T-helper 1 cell treated with Interleukin-12 subunit alpha and Interleukin-12 subunit beta and Interleukin-4 antibody, amounts not matched to agents 30 μg/mL and 1 μg/mL, for 36 hours (primary cell): ENCODE measurements around the gene ZNF362.
"Not testable (repeated sequence)": the region's sequence is repeated elsewhere in the genome, so short reads cannot be mapped to it uniquely, and the experiment has no call there.

ENCODE experiments used
- H3K27ac Mint-ChIP-seq: one replicate; pipeline ENCODE4 v1.8.0; 2021; ENCODE audit warnings: mild to moderate bottlenecking, mixed read lengths
- H3K27me3 Mint-ChIP-seq: one replicate; pipeline ENCODE4 v1.8.0; 2021; ENCODE audit warnings: low read depth, mixed read lengths
- H3K36me3 Mint-ChIP-seq: one replicate; pipeline ENCODE4 v1.8.0; 2021; ENCODE audit warnings: low read depth, mixed read lengths
- H3K4me1 Mint-ChIP-seq: one replicate; pipeline ENCODE4 v1.8.0; 2021; ENCODE audit warnings: low read depth, mixed read lengths
- H3K4me3 Mint-ChIP-seq: one replicate; pipeline ENCODE4 v1.8.0; 2021; ENCODE audit warnings: mild to moderate bottlenecking, moderate library complexity, mixed read lengths
- H3K9me3 Mint-ChIP-seq: one replicate; pipeline ENCODE4 v1.8.0; 2021; ENCODE audit warnings: mixed read lengths

ZNF362 gene

DNA sequence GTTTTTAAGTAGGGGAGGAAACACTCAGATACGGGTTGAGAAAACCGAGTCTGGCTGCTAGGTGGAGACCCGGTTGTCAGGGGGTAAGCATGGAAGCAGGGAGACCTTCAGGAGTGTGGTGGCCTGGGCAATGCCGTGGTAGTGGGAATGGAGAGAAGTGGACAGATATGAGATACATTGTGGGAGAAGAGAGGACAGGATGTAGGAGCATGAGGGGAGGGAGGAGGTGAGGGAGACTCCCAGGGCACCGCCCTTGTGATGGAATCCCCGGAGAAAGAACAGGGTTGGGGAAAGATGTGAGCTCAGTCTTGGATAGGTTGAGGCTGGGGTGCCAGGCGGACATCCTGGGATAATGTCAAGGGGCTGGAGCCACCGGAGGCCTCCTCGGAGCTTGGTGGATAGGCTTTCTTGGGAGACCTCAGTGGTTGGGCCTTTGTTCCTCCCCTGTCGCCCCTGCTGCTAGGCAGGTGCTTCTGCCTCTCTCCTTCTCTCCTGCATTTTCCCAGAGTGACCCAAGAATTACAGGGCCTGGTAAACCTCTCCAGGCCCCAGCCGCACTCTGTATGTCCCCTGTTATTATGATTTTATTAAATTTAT, 21.3 kb downstream of the ZNF362 start:
- Mint-ChIP-seq H3K36me3 (peaks cover 9% of the 10 kb centered on the region), H3K4me1 (peaks cover 9% of the 10 kb centered on the region), H3K27me3 (no peaks in the 10 kb centered on the region), H3K9me3 (no peaks in the 10 kb centered on the region), H3K27ac (no peak overlapping the region), H3K4me3 (no peak overlapping the region)

DNA sequence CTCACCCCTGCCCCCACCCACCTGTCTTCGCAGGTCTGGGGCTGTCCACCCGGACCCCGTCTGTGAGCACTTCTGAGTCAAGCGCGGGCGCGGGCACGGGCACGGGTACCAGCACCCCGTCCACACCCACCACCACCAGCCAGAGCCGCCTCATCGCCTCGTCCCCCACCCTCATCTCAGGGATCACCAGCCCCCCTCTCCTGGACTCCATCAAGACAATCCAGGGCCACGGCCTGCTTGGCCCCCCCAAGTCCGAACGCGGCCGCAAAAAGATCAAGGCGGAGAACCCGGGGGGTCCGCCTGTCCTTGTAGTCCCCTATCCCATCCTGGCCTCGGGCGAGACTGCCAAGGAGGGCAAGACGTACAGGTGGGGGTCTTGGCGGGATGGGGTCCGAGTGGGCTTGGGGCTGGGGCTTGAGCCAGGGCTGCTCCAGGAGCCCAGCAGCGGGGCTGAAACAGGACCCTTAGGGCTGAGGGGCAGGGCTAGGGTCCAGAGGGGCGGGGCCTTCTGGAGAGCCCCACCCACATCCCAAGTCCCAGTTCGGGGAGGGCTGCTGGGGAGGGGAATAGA, 23.9 kb downstream of the ZNF362 start:
- Mint-ChIP-seq H3K9me3 (no peaks in the 10 kb centered on the region), H3K4me3 (no peak overlapping the region)

DNA sequence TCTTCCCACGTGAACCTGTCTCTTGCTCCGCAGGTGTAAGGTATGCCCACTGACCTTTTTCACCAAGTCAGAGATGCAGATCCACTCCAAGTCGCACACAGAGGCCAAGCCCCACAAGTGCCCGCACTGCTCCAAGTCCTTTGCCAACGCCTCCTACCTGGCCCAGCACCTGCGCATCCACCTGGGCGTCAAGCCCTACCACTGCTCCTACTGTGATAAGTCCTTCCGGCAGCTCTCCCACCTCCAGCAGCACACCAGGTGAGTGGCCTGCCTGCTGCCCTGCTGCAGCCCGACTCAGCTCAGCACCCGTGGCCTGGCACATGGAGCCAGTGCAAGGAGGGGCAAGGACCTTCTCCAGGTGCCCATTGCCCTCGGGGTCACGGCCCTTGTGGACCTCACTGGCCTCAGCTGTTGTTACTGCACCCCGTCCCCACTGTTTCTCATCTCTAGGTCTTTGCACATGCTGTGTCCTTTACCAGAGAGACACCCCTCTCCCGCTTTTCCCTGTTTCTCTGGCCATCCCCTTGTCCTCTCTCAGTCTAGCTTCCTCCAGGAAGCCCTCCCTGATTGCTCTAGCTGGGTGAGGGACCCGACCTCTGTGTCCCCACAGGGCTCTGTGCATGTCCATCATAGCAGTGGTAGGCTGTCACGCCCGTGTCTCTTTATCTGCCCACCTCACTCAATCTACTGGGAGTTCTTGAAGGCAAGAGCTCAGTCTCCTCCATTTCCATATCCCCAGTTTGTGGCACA, 25.4 kb downstream of the ZNF362 start:
- Mint-ChIP-seq H3K9me3 (no peaks in the 10 kb centered on the region), H3K4me3 (no peak overlapping the region), H3K4me1 (no peaks in the 10 kb centered on the region), H3K27me3 (no peaks in the 10 kb centered on the region), H3K36me3 (peaks cover 13% of the 10 kb centered on the region), H3K27ac (no peak overlapping the region)

More for the DNA sequence above, 23.9 kb downstream of the ZNF362 start:
- H3K27ac Mint-ChIP-seq = no peak overlapping the region
- H3K4me1 Mint-ChIP-seq = no peaks in the 10 kb centered on the region
- peaks cover 13% of the 10 kb centered on the region for H3K36me3 Mint-ChIP-seq
- H3K27me3 Mint-ChIP-seq = no peaks in the 10 kb centered on the region

DNA sequence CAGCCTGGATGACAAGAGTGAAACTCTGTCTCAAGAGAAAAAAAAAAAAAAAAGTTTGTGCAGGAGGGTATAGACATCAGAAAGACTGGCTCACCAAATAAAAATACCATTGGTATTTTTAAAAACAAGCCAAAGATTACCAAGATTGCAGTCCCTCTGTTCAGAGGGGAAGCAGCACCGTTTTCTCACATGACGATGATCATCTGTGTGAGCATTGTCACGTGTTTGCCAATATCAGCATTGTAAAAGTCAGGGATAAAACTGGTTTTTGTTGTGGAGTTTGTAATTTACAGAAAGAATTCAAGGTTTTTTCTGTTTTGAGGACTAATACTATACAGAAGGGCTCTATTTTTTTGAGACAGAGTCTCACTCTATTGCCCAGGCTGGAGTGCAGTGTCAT, 26.5 kb downstream of the ZNF362 start:
- Mint-ChIP-seq H3K9me3 (no peaks in the 10 kb centered on the region), H3K4me1 (no peaks in the 10 kb centered on the region), H3K36me3 (peaks cover 11% of the 10 kb centered on the region), H3K4me3 (no peak overlapping the region), H3K27ac (no peak overlapping the region), H3K27me3 (no peaks in the 10 kb centered on the region)

DNA sequence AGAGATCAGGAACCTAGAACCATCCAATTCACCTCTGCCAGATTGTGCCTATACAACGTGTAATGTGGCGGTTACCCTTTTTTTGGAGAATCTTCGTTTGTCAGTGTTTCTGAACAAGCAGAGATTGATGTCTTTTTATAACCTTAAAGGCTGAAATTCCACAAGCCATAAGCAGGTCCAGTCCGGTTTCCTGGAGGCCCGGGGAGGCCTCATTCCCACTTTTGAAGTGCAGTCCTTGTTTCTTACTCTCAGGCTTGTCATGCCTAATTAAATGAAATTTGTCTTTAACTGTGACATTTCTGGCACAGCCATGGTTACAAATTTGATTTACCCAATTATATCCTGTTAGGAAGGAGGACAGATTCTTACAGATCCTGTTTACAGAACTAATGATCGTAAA, 27.8 kb downstream of the ZNF362 start:
- Mint-ChIP-seq H3K9me3 (no peaks in the 10 kb centered on the region), H3K36me3 (peaks cover 15% of the 10 kb centered on the region), H3K4me1 (no peaks in the 10 kb centered on the region), H3K4me3 (no peak overlapping the region), H3K27ac (no peak overlapping the region), H3K27me3 (no peaks in the 10 kb centered on the region)

DNA sequence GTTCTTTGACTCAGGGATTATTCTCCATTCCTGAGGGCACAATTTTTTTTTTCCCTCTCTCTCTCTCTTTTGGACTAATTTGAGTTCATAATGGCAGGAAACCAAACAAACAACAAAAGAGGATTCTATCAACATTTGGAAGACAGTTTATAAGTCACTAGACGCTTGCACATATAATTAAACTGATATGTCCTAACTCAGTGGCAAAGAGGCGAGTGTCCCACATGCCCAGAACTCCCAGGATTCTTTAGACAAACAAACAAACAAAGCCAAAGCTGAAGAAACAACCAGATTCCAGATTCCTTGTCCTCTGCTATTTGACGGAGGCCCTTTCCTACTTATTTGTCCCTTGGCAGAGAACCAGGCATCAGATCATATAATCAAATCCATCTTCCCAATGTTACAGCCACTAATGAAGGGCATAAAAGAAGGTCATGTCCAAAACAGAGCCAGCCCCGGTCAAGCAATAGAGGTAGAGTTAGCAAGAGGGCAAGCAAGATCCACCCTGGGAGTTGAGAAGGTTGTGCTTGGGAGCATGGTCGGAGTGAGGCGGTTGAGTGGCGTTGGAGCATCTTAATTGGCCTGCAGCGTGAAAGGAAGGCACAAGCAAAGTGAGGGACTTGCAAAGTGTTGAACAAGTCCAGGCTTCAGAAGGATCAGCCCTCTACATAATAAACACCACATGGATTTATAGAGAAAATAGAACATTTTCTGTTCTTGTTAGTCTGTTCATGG, 30.3 kb downstream of the ZNF362 start:
- Mint-ChIP-seq H3K4me3 (no peak overlapping the region), H3K27me3 (no peaks in the 10 kb centered on the region), H3K27ac (no peak overlapping the region), H3K9me3 (no peaks in the 10 kb centered on the region), H3K4me1 (no peaks in the 10 kb centered on the region), H3K36me3 (peaks cover 15% of the 10 kb centered on the region)

DNA sequence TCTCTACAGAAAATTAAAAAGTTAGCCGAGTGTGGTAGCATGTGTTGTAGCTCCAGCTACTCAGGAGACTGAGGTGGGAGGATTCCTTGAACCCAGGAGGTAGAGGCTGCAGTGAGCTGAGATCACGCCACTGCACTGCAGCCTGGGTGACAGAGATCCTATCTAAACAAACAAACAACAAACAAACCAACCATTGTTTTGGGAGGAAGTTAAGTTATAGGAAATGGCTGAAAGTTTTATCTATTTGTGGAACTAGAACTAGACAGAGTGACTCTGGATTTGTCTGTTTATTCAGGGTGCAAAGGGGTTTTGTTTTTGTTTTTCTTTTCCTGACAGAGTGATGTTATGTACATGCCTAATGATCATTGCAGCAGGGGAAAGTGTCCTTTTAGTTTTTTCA, 31.0 kb downstream of the ZNF362 start:
- Mint-ChIP-seq H3K27ac (no peak overlapping the region), H3K9me3 (no peaks in the 10 kb centered on the region), H3K4me3 (no peak overlapping the region), H3K36me3 (peaks cover 11% of the 10 kb centered on the region), H3K27me3 (no peaks in the 10 kb centered on the region), H3K4me1 (no peaks in the 10 kb centered on the region)

DNA sequence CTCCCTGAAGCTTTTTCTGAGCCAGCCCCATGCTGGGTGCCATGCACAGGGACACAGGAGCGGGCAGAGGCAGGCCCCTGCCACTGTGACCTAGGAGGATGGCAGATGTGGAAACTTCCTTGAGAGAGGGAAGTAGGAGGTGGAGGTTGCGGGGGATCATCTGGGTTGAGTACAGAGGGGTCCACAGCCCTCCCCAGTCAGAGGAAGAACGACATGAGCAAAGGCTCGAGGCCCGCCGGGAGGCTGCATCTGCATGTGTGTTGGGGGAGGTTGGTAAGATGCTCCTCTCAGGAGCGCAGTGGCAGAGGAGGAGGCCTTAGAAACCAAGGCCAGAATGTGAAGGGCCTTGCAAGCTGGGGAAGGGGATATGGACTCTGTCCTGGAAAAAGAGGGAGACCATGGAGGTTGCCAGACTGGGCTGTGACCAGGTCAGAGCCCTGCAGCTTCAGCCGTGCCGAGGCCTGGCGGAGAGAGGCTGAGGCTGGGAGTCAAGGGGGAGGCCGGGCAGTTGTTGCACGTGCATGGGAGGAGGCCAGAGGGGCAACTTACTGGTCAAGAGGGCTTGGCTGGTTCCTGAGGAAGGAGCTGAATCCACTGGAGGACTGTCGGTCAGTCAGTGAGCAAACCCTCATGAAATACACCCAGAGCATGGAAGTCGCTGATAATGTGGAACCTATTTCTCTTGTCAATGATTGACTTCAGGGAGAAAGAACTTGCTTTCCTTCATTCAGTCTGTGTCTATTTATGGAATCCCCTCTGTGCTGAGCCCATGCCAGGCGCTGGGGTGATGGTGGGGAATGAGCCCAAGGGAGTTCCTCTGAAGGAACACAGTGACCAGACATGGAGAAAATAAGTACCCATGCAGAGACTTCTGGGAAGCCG, 32.9 kb downstream of the ZNF362 start:
- H3K4me1 Mint-ChIP-seq = no peaks in the 10 kb centered on the region
- H3K36me3 Mint-ChIP-seq = peaks cover 8% of the 10 kb centered on the region
- no peaks in the 10 kb centered on the region for H3K27me3 Mint-ChIP-seq
- no peak overlapping the region for H3K27ac Mint-ChIP-seq
- H3K4me3 Mint-ChIP-seq = no peak overlapping the region
- no peaks in the 10 kb centered on the region for H3K9me3 Mint-ChIP-seq

DNA sequence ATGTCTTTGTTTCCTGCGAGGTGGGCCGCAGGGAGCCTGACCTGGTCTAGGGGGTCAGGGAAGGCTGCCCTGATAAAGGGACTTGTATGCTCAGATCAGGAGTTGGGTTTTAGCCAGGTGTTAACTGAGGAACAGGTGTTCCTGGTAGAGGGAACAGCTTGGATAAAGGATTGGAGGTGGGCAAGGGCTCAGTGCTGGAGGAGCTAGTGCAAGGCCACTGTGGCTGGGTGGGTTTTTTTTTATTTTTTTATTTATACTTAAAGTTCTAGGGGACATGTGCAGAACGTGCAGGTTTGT, 33.5 kb downstream of the ZNF362 start:
- Mint-ChIP-seq H3K4me1 (no peaks in the 10 kb centered on the region), H3K4me3 (no peak overlapping the region), H3K9me3 (no peaks in the 10 kb centered on the region)

DNA sequence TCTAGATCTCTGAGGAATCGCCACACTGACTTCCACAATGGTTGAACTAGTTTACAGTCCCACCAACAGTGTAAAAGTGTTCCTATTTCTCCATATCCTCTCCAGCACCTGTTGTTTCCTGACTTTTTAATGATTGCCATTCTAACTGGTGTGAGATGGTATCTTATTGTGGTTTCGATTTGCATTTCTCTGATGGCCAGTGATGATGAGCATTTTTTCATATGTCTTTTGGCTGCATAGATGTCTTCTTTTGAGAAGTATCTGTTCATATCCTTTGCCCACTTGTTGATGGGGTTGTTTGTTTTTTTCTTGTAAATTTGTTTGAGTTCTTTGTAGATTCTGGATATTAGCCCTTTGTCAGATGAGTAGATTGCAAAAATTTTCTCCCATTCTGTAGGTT, 34.3 kb downstream of the ZNF362 start:
- not testable (repeated sequence) for H3K9me3 Mint-ChIP-seq, H3K4me3 Mint-ChIP-seq, H3K27me3 Mint-ChIP-seq, H3K4me1 Mint-ChIP-seq, H3K27ac Mint-ChIP-seq, H3K36me3 Mint-ChIP-seq

More for the DNA sequence above, 33.5 kb downstream of the ZNF362 start:
- H3K27me3 Mint-ChIP-seq = no peaks in the 10 kb centered on the region
- peaks cover 7% of the 10 kb centered on the region for H3K36me3 Mint-ChIP-seq
- no peak overlapping the region for H3K27ac Mint-ChIP-seq

DNA sequence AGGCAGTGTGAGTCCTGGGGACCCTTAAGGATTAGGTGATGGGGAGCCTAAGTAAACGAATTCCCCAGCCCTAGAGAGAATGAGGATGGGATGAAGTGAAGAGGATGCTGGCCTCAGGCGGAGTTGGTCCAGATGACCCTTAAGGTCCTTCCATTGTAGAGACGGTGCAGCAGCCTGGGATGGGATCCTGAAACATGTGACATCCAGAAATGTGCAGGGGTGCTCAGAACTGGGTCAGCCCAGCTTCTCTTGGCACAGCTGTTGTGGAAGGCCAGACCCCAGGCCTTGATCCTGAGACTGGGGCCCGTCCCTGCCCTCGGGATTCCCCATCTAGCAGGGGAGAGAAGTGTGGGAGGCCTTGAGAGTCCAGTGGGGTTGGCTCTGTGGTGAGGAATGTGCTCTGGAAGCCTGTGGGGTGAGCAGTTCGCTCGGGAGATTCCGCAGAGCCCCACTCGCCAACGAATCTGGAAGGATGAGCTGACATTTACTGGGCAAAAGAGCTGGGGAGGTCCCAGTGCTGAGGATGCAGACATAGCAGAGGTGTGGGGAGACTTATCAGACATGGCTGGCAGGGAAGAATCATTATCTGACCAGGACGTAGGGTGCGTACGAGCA, 36.5 kb downstream of the ZNF362 start:
- Mint-ChIP-seq H3K36me3 (peaks cover 10% of the 10 kb centered on the region), H3K4me3 (no peak overlapping the region), H3K9me3 (no peaks in the 10 kb centered on the region), H3K4me1 (peaks cover 6% of the 10 kb centered on the region), H3K27me3 (no peaks in the 10 kb centered on the region), H3K27ac (no peak overlapping the region)

DNA sequence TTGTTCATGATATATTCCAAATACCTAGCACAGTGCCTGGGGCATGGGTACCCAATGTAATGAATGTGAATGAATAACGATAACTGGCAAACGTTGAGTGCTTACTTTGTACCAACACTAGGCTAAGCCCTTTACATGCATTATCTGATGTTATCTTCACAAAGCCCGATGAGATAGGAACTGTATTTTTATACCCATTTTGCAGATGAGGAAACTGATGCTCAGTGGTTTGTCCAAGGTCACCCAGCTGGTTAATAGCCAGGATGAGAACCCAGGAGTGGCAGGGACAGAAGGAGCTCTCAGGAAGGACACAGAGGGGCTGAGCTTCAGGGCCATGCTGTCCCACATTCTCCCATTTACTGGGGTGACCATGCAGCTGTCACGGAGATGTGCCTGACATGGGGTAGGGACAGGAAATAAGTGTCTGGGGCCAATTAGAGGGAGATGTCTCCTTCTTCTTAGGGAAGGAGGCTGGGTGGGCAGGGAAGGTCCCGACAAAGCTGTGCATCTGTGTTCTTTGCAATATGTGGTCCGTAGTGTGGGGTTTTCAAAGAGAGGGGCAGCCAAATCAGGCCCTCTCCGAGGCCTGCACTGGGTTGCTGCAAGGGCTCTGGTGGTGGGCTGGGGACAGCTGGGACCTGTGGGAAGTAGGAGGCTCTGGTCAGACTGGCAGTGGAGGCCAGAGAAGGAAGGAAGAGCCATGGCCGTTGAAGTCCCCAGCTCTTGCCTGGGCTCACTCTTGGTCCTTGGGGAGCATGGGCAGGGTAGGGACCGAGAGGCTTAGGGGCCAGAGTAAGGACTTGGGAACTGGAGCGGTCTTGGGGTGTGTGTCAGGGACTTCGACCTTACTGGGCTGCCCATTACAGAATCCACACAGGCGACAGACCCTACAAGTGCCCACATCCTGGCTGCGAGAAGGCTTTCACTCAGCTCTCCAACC, 38.0 kb downstream of the ZNF362 start:
- no peaks in the 10 kb centered on the region for H3K9me3 Mint-ChIP-seq
- peaks cover 2% of the 10 kb centered on the region for H3K36me3 Mint-ChIP-seq
- H3K4me3 Mint-ChIP-seq = no peak overlapping the region
- H3K27me3 Mint-ChIP-seq = no peaks in the 10 kb centered on the region
- no peak overlapping the region for H3K27ac Mint-ChIP-seq
- H3K4me1 Mint-ChIP-seq = peaks cover 13% of the 10 kb centered on the region

DNA sequence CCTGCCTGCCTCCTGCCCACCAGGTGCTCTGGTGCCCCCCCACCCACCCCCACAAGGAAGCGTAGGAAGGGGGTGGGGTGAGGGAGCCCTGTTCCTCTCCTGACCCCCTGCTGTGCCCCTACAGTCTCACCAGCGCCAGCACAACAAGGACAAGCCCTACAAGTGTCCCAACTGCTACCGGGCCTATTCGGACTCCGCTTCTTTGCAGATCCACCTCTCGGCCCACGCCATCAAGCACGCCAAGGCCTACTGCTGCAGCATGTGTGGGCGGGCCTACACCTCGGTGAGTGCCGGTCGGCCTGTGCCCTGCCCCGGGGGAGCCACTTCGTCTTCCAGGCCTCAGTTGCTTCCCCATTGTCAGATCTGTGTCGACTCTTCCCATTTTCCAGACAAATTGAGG, 38.7 kb downstream of the ZNF362 start:
- no peak overlapping the region for H3K4me3 Mint-ChIP-seq
- H3K36me3 Mint-ChIP-seq = peaks cover 2% of the 10 kb centered on the region
- peaks cover 13% of the 10 kb centered on the region for H3K4me1 Mint-ChIP-seq
- H3K27me3 Mint-ChIP-seq = no peaks in the 10 kb centered on the region
- H3K9me3 Mint-ChIP-seq = no peaks in the 10 kb centered on the region
- H3K27ac Mint-ChIP-seq = no peak overlapping the region
